Neural cell (in vitro differentiated cells): ENCODE data around the gene NPM1. TPM values are rescaled to one million over a fixed set of nuclear protein-coding genes. Genes with fewer than 3 reads are reported as not detected.

Experiments
- H2AFZ ChIP-seq: fragments of 200-600, 300-800 bp; sonication (generic), shearing (Covaris generic); 2 replicates; pipeline ENCODE4 v1.6.0; 2014; ENCODE audit warnings: low read depth, mild to moderate bottlenecking, antibody characterized with exemption, low read length, moderate library complexity
- H3F3A ChIP-seq: fragments of 200-600 bp; shearing (Covaris generic); 2 replicates; pipeline ENCODE4 v1.6.1; 2016; ENCODE audit warnings: mild to moderate bottlenecking, moderate library complexity, mixed read lengths, antibody characterized with exemption, low read length; ENCODE audit not compliant: insufficient read depth, poor library complexity, severe bottlenecking
- H3K27ac ChIP-seq: fragments of 200-600, 300-800 bp; sonication (generic), shearing (Covaris generic); 2 replicates; pipeline ENCODE4 v1.5.1; 2014; ENCODE audit warnings: mild to moderate bottlenecking, low read length, moderate library complexity
- H3K27me3 ChIP-seq: fragments of 300-800, 200-600 bp; sonication (generic), shearing (Covaris generic); 2 replicates; pipeline ENCODE4 v1.6.0; 2014; ENCODE audit warnings: mild to moderate bottlenecking, low read depth, low read length, moderate library complexity; ENCODE audit not compliant: insufficient read depth
- H3K36me3 ChIP-seq: fragments of 300-800, 200-600 bp; sonication (generic), shearing (Covaris generic); 2 replicates; pipeline ENCODE4 v1.5.1; 2014; ENCODE audit warnings: mild to moderate bottlenecking, antibody characterized with exemption, low read length, moderate library complexity; ENCODE audit not compliant: insufficient read depth
- H3K4me2 ChIP-seq: fragments of 300-800, 200-600 bp; sonication (generic), shearing (Covaris generic); 2 replicates; pipeline ENCODE4 v1.6.0; 2014; ENCODE audit warnings: mild to moderate bottlenecking, low read length
- H3K4me3 ChIP-seq: fragments of 300-800, 200-600 bp; sonication (generic), shearing (Covaris generic); 2 replicates; pipeline ENCODE4 v1.5.1; 2014; ENCODE audit warnings: mild to moderate bottlenecking, low read length, moderate library complexity
- H3K79me2 ChIP-seq: fragments of 200-600 bp; shearing (Covaris generic); replicated peaks from 2 replicates; pipeline ENCODE4 v1.6.0; 2014; ENCODE audit warnings: mild to moderate bottlenecking, low read length, moderate library complexity; ENCODE audit not compliant: insufficient read depth
- H3K9ac ChIP-seq: fragments of 300-800, 200-600 bp; sonication (generic), shearing (Covaris generic); 2 replicates; pipeline ENCODE4 v1.6.1; 2016; ENCODE audit warnings: mild to moderate bottlenecking, low read length, mixed read lengths
- H3K9me2 ChIP-seq: fragments of 200-600 bp; shearing (Covaris generic); 2 replicates; pipeline ENCODE4 v1.6.1; 2016; ENCODE audit warnings: mild to moderate bottlenecking, low read length, mixed read lengths; ENCODE audit not compliant: insufficient read depth
- H3K9me3 ChIP-seq: fragments of 200-600, 300-800 bp; sonication (generic), shearing (Covaris generic); 2 replicates; pipeline ENCODE4 v1.6.1; 2016; ENCODE audit warnings: mild to moderate bottlenecking, mixed run types, low read length, moderate library complexity, mixed read lengths
- H4K20me1 ChIP-seq: fragments of 200-600 bp; shearing (Covaris generic); 2 replicates; pipeline ENCODE4 v1.6.1; 2016; ENCODE audit warnings: mild to moderate bottlenecking, mixed run types; ENCODE audit not compliant: insufficient read depth
- EP300 ChIP-seq: fragments of 450-650 bp; conservative IDR thresholded peaks from 2 replicates; pipeline ENCODE4 v1.6.1; 2014; ENCODE audit warnings: antibody characterized with exemption, mild to moderate bottlenecking, moderate library complexity; ENCODE audit not compliant: poor library complexity, severe bottlenecking
- EZH2 ChIP-seq: fragments of 200-600, 300-800 bp; shearing (Covaris generic), sonication (generic); IDR thresholded peaks from 2 replicates; pipeline ENCODE4 v1.6.1; 2014; ENCODE audit warnings: antibody characterized with exemption, low read length, borderline replicate concordance, mild to moderate bottlenecking; ENCODE audit not compliant: insufficient read depth, poor library complexity, severe bottlenecking
- MXI1 ChIP-seq: fragments of 450-650 bp; conservative IDR thresholded peaks from 2 replicates; pipeline ENCODE4 v1.6.1; 2014; ENCODE audit warnings: antibody characterized with exemption, mild to moderate bottlenecking; ENCODE audit not compliant: poor library complexity, severe bottlenecking
- POLR2AphosphoS5 ChIP-seq: IDR thresholded peaks from 2 replicates; pipeline ENCODE4 v1.6.1; 2012
- RAD21 ChIP-seq: fragments of 450-650 bp; conservative IDR thresholded peaks from 2 replicates; pipeline ENCODE4 v1.6.1; 2014; ENCODE audit warnings: antibody characterized with exemption, mild to moderate bottlenecking, moderate library complexity
- SMC3 ChIP-seq: fragments of 450-650 bp; conservative IDR thresholded peaks from 2 replicates; pipeline ENCODE4 v1.6.1; 2014; ENCODE audit warnings: antibody characterized with exemption, mild to moderate bottlenecking, moderate library complexity; ENCODE audit not compliant: poor library complexity
- TAF1 ChIP-seq: IDR thresholded peaks from 2 replicates; pipeline ENCODE4 v1.6.1; 2012; ENCODE audit warnings: low read depth
- polyA plus RNA-seq: library from polyadenylated mRNA; depleted of rRNA; stranded (reverse); fragments of >200 nt; gene quantifications from 2 replicates; pipeline ENCODE4 v1.2.3, GENCODE V29; 2014
- TF ChIP-seq, protein P1 (sequence below): IDR thresholded peaks from 2 replicates; pipeline ENCODE4 v1.6.1; 2012; ENCODE audit warnings: borderline replicate concordance
- TF ChIP-seq, protein P2 (sequence below): fragments of 450-650 bp; IDR thresholded peaks from 2 replicates; pipeline ENCODE4 v1.5.1; 2014; ENCODE audit warnings: antibody characterized with exemption, mild to moderate bottlenecking, moderate library complexity; ENCODE audit not compliant: poor library complexity, severe bottlenecking

The NPM1 gene
- polyA plus RNA-seq, 1 donor from 2014 or later, result 1,141 TPM

DNA sequence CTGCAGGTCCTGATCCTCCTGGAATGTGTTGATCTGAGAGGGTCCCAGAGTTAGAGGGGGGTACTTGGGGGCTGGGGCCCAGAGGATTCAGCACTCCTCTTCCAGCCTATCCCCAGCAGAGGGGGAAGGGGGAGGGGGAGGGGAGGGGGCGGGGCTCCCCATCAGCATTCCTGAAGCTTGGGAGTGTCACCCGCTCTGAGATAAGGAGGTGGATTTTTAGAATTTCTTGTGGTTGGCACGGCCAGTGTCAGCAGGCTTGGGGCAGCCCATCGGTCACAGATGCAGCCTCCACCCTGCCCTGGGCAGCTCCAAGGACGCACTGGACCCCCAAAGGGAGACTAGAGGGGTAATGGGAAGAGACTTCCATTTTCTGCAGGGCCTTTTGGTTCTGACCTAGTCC, 37.1 kb downstream of the NPM1 start:
- no peaks in the 10 kb centered on the region for H3K36me3 ChIP-seq
- TF ChIP-seq EZH2 (no peak), SMC3 (no peak), TAF1 (no peak), RAD21 (no peak)
- TF ChIP-seq, protein P1, sequence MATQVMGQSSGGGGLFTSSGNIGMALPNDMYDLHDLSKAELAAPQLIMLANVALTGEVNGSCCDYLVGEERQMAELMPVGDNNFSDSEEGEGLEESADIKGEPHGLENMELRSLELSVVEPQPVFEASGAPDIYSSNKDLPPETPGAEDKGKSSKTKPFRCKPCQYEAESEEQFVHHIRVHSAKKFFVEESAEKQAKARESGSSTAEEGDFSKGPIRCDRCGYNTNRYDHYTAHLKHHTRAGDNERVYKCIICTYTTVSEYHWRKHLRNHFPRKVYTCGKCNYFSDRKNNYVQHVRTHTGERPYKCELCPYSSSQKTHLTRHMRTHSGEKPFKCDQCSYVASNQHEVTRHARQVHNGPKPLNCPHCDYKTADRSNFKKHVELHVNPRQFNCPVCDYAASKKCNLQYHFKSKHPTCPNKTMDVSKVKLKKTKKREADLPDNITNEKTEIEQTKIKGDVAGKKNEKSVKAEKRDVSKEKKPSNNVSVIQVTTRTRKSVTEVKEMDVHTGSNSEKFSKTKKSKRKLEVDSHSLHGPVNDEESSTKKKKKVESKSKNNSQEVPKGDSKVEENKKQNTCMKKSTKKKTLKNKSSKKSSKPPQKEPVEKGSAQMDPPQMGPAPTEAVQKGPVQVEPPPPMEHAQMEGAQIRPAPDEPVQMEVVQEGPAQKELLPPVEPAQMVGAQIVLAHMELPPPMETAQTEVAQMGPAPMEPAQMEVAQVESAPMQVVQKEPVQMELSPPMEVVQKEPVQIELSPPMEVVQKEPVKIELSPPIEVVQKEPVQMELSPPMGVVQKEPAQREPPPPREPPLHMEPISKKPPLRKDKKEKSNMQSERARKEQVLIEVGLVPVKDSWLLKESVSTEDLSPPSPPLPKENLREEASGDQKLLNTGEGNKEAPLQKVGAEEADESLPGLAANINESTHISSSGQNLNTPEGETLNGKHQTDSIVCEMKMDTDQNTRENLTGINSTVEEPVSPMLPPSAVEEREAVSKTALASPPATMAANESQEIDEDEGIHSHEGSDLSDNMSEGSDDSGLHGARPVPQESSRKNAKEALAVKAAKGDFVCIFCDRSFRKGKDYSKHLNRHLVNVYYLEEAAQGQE, result no peak
- TF ChIP-seq, protein P2, sequence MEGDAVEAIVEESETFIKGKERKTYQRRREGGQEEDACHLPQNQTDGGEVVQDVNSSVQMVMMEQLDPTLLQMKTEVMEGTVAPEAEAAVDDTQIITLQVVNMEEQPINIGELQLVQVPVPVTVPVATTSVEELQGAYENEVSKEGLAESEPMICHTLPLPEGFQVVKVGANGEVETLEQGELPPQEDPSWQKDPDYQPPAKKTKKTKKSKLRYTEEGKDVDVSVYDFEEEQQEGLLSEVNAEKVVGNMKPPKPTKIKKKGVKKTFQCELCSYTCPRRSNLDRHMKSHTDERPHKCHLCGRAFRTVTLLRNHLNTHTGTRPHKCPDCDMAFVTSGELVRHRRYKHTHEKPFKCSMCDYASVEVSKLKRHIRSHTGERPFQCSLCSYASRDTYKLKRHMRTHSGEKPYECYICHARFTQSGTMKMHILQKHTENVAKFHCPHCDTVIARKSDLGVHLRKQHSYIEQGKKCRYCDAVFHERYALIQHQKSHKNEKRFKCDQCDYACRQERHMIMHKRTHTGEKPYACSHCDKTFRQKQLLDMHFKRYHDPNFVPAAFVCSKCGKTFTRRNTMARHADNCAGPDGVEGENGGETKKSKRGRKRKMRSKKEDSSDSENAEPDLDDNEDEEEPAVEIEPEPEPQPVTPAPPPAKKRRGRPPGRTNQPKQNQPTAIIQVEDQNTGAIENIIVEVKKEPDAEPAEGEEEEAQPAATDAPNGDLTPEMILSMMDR, result no peak
- no peaks in the 10 kb centered on the region for H3K9me2 ChIP-seq
- peaks cover 31% of the 10 kb centered on the region for H3K27me3 ChIP-seq
- H3F3A ChIP-seq, result no peaks in the 10 kb centered on the region
- no peak overlapping the region for H3K4me3 ChIP-seq
- no peaks in the 10 kb centered on the region for H3K79me2 ChIP-seq
- H2AFZ ChIP-seq, result no peak overlapping the region
- H4K20me1 ChIP-seq, result no peaks in the 10 kb centered on the region
- H3K9me3 ChIP-seq, result no peaks in the 10 kb centered on the region
- H3K27ac ChIP-seq, result no peak overlapping the region
- no peak overlapping the region for H3K9ac ChIP-seq
- no peak overlapping the region for H3K4me2 ChIP-seq

DNA sequence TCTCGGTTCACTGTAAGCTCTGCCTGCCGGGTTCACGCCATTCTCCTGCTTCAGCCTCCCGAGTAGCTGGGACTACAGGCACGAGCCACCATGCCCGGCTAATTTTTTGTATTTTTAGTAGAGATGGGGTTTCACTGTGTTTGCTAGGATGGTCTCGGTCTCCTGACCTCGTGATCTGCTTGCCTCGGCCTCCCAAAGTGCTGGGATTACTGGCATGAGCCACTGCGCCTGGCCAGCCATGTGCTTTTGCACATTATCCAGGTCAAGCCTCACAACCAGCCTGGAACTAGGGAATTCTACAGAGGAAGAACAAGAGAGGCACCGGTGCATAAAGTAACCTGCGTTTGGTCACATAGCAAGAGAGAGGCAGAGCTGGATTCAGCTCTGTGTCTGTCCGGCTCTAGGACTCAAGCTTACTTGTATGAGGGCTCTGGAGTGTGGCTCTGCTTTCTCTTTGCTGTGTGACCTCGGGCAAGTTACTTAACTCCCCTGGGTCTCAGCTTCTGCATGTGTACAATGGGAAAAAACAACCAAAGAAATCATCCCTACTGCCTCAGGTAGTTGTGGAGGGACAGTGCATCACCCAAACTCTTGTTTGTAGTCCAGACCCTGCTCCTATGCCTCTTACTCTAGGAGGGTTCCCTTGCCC, 38.1 kb downstream of the NPM1 start:
- no peaks in the 10 kb centered on the region for H3K79me2 ChIP-seq
- H3K9ac ChIP-seq, result no peak overlapping the region
- H3K4me3 ChIP-seq, result no peak overlapping the region
- H4K20me1 ChIP-seq, result no peaks in the 10 kb centered on the region
- H3K9me2 ChIP-seq, result no peaks in the 10 kb centered on the region
- peaks cover 23% of the 10 kb centered on the region for H3K27me3 ChIP-seq
- no peak overlapping the region for H3K4me2 ChIP-seq
- H3K9me3 ChIP-seq, result no peaks in the 10 kb centered on the region
- H3K36me3 ChIP-seq, result no peaks in the 10 kb centered on the region
- no peak overlapping the region for H3K27ac ChIP-seq
- H2AFZ ChIP-seq, result no peak overlapping the region
- TF ChIP-seq, protein P1, result no peak
- no peak for TF ChIP-seq EP300
- no peak for TF ChIP-seq RAD21
- no peak for TF ChIP-seq SMC3
- TF ChIP-seq MXI1, result no peak
- TF ChIP-seq POLR2AphosphoS5, result no peak
- TF ChIP-seq, protein P2, result no peak
- TF ChIP-seq EZH2, result no peak
- H3F3A ChIP-seq, result no peaks in the 10 kb centered on the region
